B cell (primary cell): ENCODE results near the gene CHD5.

ENCODE experiments used
- EZH2 ChIP-seq: IDR thresholded peaks from 2 replicates; pipeline ENCODE4 v1.6.1; 2012; ENCODE audit warnings: borderline replicate concordance, low read depth, mild to moderate bottlenecking, moderate library complexity, low read length; ENCODE audit not compliant: insufficient read depth, poor library complexity, severe bottlenecking
- TF ChIP-seq, protein P1 (sequence below): fragments of 200-600 bp; IDR thresholded peaks from one replicate; pipeline ENCODE4 v1.8.0; 2022; ENCODE audit warnings: antibody characterized with exemption, mild to moderate bottlenecking

GRCh38 chr1:6142036-6142621 lies 38.0 kb downstream of the CHD5 start:
- TF ChIP-seq, protein P1, sequence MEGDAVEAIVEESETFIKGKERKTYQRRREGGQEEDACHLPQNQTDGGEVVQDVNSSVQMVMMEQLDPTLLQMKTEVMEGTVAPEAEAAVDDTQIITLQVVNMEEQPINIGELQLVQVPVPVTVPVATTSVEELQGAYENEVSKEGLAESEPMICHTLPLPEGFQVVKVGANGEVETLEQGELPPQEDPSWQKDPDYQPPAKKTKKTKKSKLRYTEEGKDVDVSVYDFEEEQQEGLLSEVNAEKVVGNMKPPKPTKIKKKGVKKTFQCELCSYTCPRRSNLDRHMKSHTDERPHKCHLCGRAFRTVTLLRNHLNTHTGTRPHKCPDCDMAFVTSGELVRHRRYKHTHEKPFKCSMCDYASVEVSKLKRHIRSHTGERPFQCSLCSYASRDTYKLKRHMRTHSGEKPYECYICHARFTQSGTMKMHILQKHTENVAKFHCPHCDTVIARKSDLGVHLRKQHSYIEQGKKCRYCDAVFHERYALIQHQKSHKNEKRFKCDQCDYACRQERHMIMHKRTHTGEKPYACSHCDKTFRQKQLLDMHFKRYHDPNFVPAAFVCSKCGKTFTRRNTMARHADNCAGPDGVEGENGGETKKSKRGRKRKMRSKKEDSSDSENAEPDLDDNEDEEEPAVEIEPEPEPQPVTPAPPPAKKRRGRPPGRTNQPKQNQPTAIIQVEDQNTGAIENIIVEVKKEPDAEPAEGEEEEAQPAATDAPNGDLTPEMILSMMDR, result no peak
- no peak for TF ChIP-seq EZH2
